ENCODE data around the gene HHIPL1.
"Not testable (repeated sequence)": the region's sequence is repeated elsewhere in the genome, so short reads cannot be mapped to it uniquely, and the experiment has no call there.

The HHIPL1 gene

DNA sequence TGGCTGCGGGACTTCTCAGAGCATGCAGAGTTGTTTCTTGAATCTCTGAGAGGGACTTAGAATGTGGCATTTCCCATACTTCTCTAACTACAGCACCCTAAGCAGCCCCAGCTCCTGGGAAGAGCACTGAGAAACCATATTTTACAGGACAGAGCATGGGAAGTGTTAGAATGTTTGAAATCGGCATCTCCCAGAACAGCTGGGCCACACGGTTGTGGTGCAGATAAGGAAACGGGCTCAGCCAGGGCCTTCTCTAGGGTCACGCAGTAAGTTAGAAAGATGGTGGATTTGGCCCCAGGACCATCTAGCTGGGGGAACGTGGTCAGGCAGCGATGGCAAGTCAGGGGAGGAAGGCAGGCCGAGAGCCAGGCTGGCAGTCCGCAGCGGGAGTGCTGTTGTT lies 10.5 kb upstream of the HHIPL1 start:
- DNase-seq (ENCODE audit: low read depth) = no peak

DNA sequence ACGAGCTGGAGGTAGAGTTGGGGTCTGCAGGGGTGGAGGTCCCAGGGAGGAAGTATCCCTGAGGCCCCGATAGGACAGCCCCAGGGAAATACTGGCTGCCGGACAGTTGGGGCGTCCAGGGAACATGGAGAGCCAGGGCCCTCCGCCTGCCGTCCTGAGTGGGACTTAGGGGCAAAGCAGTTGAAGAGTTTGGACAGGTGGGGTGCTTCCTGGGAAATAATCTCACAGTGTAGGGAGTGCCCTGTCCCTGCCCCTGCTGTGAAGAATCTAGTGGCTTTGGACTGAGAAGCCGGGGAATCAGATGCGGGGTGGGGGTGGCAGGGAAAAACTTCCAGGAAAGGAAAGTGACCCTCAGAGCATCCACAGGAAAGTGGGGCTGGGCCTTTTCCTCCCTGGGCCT lies 9.8 kb upstream of the HHIPL1 start:
- no peak for DNase-seq (ENCODE audit: low read depth)

- no peak for DNase-seq (ENCODE audit: low read depth)
These were observed 8.4 kb upstream of the HHIPL1 start for GRCh38 chr14:99636487-99636886.

DNA sequence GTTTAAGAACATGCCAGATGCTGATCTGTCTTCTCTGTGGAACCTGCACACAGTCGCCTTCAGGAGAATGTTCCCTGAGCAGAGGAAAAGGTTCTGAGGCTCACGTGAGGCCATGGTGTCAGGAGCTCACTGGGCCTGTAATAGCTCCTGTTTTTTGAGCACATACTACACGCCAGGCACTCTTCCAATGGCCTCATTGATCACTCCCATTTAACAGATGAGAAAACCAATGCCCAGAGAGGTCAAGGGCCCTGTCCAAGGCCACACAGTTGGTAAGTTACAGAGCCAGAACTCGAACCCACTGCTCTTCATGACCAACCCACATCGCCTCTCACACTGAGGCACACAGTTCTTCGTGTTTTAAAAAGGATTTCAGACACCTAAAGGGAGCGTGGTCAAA lies 7.3 kb upstream of the HHIPL1 start:
- no peak for DNase-seq (ENCODE audit: low read depth)

DNA sequence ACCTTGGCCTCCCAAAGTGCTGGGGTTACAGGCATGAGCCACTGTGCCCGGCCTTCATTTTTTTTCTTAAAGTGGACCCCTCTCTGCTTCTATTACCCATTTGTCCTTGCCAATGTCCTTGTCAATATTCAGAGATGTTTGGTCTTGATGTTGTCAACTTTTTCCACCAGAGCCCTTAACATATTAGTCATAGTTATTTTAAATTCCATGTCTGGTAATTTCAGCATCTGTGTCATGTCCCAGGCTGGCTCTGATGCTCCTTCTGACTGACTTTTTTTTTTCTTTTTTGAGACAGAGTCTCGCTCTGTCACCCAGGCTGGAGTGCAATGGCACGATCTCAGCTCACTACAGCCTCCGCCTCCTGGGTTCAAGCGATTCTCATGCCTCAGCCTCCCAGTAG lies 2.2 kb upstream of the HHIPL1 start:
- not testable (repeated sequence) for DNase-seq (ENCODE audit: low read depth)

- no peak for DNase-seq (ENCODE audit: low read depth)
These were observed 1.6 kb upstream of the HHIPL1 start for GRCh38 chr14:99643343-99643742.

GRCh38 chr14:99644035-99644587 lies 818 bp upstream of the HHIPL1 start:
- DNase-seq (ENCODE audit: low read depth) = no peak

DNA sequence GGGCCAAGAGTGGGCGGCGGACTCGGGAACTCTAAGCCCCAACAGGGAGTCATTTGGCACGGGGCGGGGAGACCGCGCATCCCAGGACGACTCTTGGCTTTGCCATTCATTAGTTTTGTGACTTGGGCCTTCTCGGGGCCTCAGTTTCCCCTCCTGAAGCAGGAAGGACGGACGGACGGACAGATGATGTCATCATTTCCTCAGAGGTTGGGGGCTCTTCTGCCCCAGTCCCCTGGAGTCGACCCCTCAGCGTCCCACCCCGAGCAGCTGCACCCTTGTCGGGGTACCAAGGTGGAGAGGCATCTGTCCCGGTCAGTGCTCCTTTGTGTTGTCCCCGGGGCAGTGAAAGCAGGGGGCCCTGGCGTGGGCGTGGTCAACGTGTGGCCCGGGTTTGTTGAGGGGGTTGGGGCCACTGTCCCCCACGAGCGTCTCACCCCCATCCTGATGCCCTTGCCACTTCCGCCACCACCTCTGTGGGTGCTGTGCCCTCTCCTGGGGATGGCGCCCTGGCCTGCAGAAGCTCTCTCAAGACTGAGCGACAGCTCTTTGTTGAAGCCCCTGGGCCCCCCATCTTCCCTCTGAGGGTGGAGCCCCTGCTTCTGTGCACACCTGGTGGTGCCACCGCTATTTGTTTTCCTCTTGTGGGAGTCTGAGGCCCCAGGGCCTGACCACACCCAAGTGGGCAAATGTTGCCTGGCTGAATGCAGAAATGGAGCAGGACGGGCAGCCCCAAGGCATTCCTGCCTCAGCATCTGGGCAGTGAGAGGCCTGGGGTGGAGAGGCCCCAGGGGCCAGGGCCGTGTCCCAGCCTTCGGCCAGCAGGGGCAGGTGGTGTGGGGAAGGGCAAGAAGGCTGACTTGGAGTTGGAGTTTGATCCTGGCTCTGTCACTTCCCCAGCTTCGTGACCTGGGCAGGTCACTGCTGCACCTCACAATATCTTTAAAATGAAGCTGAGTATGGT lies 896 bp downstream of the HHIPL1 start:
- DNase-seq (ENCODE audit: low read depth) = no peak

- DNase-seq (ENCODE audit: low read depth) = no peak
These were observed 2.5 kb downstream of the HHIPL1 start for GRCh38 chr14:99647411-99647810.

- DNase-seq (ENCODE audit: low read depth) = no peak
These were observed 3.3 kb downstream of the HHIPL1 start for GRCh38 chr14:99648027-99648784.

GRCh38 chr14:99649219-99649618 lies 4.3 kb downstream of the HHIPL1 start:
- DNase-seq (ENCODE audit: low read depth) = no peak

DNA sequence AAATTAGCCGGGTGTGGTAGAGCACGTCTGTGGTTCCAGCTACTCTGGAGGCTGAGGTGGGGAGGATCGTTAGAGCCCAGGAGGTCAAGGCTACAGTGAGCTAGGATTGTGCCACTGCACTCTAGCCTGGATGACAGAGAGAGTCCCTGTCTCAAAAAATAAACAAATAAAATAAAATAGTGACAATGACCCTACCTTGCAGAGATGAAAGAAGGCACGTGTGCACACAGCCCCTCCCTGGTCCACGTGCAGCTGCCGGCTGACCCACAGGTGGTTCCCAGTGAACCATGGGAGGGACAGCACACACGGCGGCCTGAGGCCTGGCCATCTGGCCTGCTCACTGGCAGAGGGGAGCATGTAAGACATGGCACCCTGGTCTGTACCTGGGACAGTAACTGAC lies 4.7 kb downstream of the HHIPL1 start:
- no peak for DNase-seq (ENCODE audit: low read depth)

- no peak for DNase-seq (ENCODE audit: low read depth)
These were observed 5.3 kb downstream of the HHIPL1 start for GRCh38 chr14:99650189-99650588.

DNA sequence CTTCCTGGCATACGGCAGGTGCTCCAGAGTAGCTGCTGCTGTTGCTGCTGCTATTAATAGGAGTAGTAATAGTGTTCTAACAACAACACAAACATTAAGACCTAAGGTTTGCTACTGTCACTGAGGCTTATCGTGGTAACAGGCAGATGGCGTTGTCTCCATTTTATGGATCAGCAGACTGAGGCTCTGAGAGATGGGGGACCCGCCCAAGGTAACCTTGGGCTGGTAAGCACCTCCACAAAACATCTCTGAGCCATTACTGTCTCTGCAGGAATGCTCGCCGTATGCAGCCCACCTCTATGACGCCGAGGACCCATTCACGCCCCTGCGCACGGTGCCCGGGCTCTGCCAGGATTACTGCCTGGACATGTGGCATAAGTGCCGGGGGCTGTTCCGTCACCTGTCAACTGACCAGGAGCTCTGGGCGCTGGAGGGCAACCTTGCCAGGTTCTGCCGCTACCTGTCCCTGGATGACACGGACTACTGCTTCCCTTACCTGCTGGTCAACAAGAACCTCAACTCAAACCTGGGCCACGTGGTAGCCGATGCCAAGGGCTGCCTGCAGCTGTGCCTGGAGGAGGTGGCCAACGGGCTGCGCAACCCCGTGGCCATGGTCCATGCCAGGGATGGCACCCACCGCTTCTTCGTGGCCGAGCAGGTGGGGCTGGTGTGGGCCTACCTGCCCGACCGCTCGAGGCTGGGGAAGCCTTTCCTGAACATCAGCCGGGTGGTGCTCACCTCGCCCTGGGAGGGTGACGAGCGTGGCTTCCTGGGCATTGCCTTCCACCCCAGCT lies 7.2 kb downstream of the HHIPL1 start:
- no peak for DNase-seq (ENCODE audit: low read depth)

GRCh38 chr14:99654235-99654985 lies 9.5 kb downstream of the HHIPL1 start:
- no peak for DNase-seq (ENCODE audit: low read depth)

DNA sequence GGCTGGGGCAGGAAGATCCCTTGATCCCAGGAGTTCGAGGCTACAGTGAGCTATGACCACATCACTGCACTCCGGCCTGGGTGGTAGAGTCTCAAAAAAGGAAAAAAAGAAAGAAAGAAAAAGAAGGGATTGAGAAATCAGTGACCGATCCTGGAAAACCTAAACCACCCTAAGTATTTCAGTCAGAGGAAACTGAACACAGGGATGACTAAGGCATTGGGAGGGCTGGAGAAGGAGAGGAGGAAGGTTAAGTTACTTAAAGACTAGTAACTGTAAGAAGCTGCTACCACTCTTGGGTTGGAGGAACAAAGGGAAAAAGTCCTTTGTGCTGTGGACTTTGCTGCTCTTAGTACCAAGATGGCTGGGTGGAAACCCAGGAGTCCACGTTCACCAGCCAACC lies 10.6 kb downstream of the HHIPL1 start:
- DNase-seq (ENCODE audit: low read depth) = no peak

GRCh38 chr14:99656171-99656570 lies 11.2 kb downstream of the HHIPL1 start:
- no peak for DNase-seq (ENCODE audit: low read depth)

GRCh38 chr14:99657645-99658155 lies 12.8 kb downstream of the HHIPL1 start:
- no peak for DNase-seq (ENCODE audit: low read depth)

- DNase-seq (ENCODE audit: low read depth) = no peak
These were observed 13.4 kb downstream of the HHIPL1 start for GRCh38 chr14:99658218-99658845.

DNA sequence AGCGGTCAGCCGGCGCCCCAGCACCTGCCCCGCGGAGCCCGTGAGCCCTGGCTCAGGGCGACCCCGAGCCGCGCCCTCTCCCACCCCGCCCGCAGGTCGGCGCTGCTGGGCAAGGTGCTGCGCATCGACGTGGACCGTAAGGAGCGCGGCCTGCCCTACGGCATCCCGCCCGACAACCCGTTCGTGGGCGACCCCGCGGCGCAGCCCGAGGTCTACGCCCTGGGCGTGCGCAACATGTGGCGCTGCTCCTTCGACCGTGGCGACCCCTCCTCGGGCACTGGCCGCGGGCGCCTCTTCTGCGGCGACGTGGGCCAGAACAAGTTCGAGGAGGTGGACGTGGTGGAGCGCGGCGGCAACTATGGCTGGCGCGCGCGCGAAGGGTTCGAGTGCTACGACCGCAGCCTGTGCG lies 14.4 kb downstream of the HHIPL1 start:
- DNase-seq (ENCODE audit: low read depth) = no peak
